ENCODE data around the gene AIRE.
A peak's percentile ranks its signal among the peaks of the same experiment; 100 is the strongest.

AIRE gene

GRCh38 chr21:44263221-44263760, 22.4 kb upstream of the AIRE start:
- TF ChIP-seq, protein P1, sequence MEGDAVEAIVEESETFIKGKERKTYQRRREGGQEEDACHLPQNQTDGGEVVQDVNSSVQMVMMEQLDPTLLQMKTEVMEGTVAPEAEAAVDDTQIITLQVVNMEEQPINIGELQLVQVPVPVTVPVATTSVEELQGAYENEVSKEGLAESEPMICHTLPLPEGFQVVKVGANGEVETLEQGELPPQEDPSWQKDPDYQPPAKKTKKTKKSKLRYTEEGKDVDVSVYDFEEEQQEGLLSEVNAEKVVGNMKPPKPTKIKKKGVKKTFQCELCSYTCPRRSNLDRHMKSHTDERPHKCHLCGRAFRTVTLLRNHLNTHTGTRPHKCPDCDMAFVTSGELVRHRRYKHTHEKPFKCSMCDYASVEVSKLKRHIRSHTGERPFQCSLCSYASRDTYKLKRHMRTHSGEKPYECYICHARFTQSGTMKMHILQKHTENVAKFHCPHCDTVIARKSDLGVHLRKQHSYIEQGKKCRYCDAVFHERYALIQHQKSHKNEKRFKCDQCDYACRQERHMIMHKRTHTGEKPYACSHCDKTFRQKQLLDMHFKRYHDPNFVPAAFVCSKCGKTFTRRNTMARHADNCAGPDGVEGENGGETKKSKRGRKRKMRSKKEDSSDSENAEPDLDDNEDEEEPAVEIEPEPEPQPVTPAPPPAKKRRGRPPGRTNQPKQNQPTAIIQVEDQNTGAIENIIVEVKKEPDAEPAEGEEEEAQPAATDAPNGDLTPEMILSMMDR (IDR thresholded peaks at IDR 0.05; ENCODE audit: insufficient read depth, low read depth, low read length, missing control alignments), result no peak

GRCh38 chr21:44263768-44264167, 21.9 kb upstream of the AIRE start:
- no peak overlapping the region for H3K4me3 ChIP-seq (ENCODE audit: low read depth, low read length)
- DNase-seq (ENCODE audit: low read depth), result no peak
- TF ChIP-seq, protein P1 (IDR thresholded peaks at IDR 0.05; ENCODE audit: insufficient read depth, low read depth, low read length, missing control alignments), result no peak

More at GRCh38 chr21:44263221-44263760, 22.4 kb upstream of the AIRE start:
- no peak for DNase-seq (ENCODE audit: low read depth)
- H3K4me3 ChIP-seq (ENCODE audit: low read depth, low read length), result no peak overlapping the region

- H3K4me3 ChIP-seq (ENCODE audit: low read depth, low read length), result no peak overlapping the region
- TF ChIP-seq, protein P1 (IDR thresholded peaks at IDR 0.05; ENCODE audit: insufficient read depth, low read depth, low read length, missing control alignments), result no peak
- DNase-seq (ENCODE audit: low read depth), result no peak
Observed at GRCh38 chr21:44265734-44266270, 19.9 kb upstream of the AIRE start.

GRCh38 chr21:44267655-44268142, 18.0 kb upstream of the AIRE start:
- no peak overlapping the region for H3K4me3 ChIP-seq (ENCODE audit: low read depth, low read length)
- DNase-seq (ENCODE audit: low read depth), result peak; percentile 35
- TF ChIP-seq, protein P1 (IDR thresholded peaks at IDR 0.05; ENCODE audit: insufficient read depth, low read depth, low read length, missing control alignments), result peak; percentile 14

GRCh38 chr21:44269090-44269489, 16.6 kb upstream of the AIRE start:
- TF ChIP-seq, protein P1 (IDR thresholded peaks at IDR 0.05; ENCODE audit: insufficient read depth, low read depth, low read length, missing control alignments), result no peak
- DNase-seq (ENCODE audit: low read depth), result no peak
- no peak overlapping the region for H3K4me3 ChIP-seq (ENCODE audit: low read depth, low read length)

DNA sequence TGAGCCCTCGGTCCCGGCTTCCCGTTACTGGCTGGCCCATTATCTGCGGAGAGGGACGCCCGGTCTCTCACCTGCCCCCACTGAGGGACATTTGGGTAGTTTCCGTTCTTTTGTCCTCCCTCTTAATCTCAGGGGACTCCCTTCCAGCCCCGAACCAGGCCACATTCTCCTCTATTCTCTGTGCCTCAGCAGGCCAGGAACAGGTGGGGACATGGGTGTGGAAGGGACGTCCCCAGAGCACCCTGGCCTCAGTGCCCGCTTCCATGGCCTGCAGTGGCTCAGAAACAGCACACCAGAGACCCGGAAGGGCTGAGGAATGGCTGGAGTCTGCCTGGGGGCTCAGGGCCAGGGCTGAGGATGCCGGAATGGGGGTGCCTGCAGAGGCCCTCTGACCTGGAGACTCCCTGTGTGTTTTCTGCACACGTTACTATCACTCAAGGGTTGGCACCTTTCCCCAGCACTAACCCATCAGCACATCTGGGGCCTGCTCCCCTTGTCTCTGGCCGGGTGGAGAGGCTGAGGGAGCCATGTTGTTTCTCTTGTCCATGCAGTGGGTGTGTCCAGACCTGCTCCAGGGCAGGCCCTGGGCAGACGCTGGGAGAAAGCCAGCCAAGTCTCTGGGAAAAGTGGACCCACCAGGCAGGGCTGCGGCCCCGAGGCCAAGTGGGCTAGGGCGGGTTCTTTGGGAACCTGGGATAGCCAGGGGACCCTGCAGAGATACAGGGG, 14.0 kb upstream of the AIRE start:
- no peak for DNase-seq (ENCODE audit: low read depth)
- TF ChIP-seq, protein P1 (IDR thresholded peaks at IDR 0.05; ENCODE audit: insufficient read depth, low read depth, low read length, missing control alignments), result no peak
- no peak overlapping the region for H3K4me3 ChIP-seq (ENCODE audit: low read depth, low read length)
